Natural killer cell treated with Interleukin-12 subunit alpha and Interleukin-12 subunit beta and Interleukin-15 and Interleukin-18, amount 100 ng/mL, for 72 hours (primary cell): Measurements from ENCODE around the gene LCN2. TPM values are rescaled to one million over a fixed set of nuclear protein-coding genes. Genes with fewer than 3 reads are reported as not detected.

Source experiments
- ATAC-seq, 2 donors: fragments of 150-1000 bp; cut with Tn5 transposase in 1 of 2; sonication (Bioruptor Pico), chemical (Tn5 transposase) in 1 of 2; 2 replicates each; pipeline ENCODE4 v1.10.0; 2021
- DNase-seq: peaks from one replicate; pipeline ENCODE4 v3.0.0; 2022; ENCODE audit warnings: low spot score
- H3K27ac Mint-ChIP-seq, 2 donors: 1 replicate in 1 of 2; 2 replicates in 1 of 2; pipeline ENCODE4 v1.8.0; 2022; ENCODE audit warnings: mixed read lengths in 2 of 2, mild to moderate bottlenecking in 1 of 2, moderate library complexity in 1 of 2
- H3K27me3 Mint-ChIP-seq, 2 donors: 1 replicate in 1 of 2; 2 replicates in 1 of 2; pipeline ENCODE4 v1.8.0; 2022; ENCODE audit warnings: mixed read lengths in 2 of 2
- H3K36me3 Mint-ChIP-seq: one replicate; pipeline ENCODE4 v1.8.0; 2022; ENCODE audit warnings: mixed read lengths
- H3K4me1 Mint-ChIP-seq, 2 donors: 1 replicate in 1 of 2; 2 replicates in 1 of 2; pipeline ENCODE4 v1.8.0; 2022; ENCODE audit warnings: low read depth in 2 of 2, mixed read lengths in 2 of 2, mild to moderate bottlenecking in 1 of 2
- H3K4me3 Mint-ChIP-seq: one replicate; pipeline ENCODE4 v1.8.0; 2022; ENCODE audit warnings: mixed read lengths
- H3K9me3 Mint-ChIP-seq: 2 replicates; pipeline ENCODE4 v1.8.0; 2022; ENCODE audit warnings: mixed read lengths
- total RNA-seq, 2 donors: library from RNA; stranded (reverse); gene quantifications; one replicate each; pipeline ENCODE4 v1.2.3, GENCODE V29; 2022

LCN2 gene
- total RNA-seq, 2 donors from 2014 or later, result not detected

- no peak overlapping the region for H3K4me3 Mint-ChIP-seq
- H3K27me3 Mint-ChIP-seq, result no peaks in the 10 kb centered on the region
- H3K4me1 Mint-ChIP-seq, result peaks cover 0 to under 1% of the 10 kb centered on the region in 2 donors
- H3K9me3 Mint-ChIP-seq, result no peaks in the 10 kb centered on the region
- H3K36me3 Mint-ChIP-seq, result no peaks in the 10 kb centered on the region
- DNase-seq (no peak), ATAC-seq (no peak)
- no peak overlapping the region for H3K27ac Mint-ChIP-seq
These were observed 4.9 kb downstream of the LCN2 start for GRCh38 chr9:128153947-128154695.

GRCh38 chr9:128155736-128156500 is 6.7 kb downstream of the LCN2 start:
- peak; percentile 56 for DNase-seq
- no peaks in the 10 kb centered on the region for H3K9me3 Mint-ChIP-seq
- no peaks in the 10 kb centered on the region for H3K27me3 Mint-ChIP-seq
- peaks cover 5 to 6% of the 10 kb centered on the region in 2 donors for H3K4me1 Mint-ChIP-seq
- H3K4me3 Mint-ChIP-seq, result no peak overlapping the region
- no peaks in the 10 kb centered on the region for H3K36me3 Mint-ChIP-seq
- no peak for ATAC-seq
- H3K27ac Mint-ChIP-seq, result peak overlapping the region in 1 of 2 donors; percentile 4

GRCh38 chr9:128159522-128159783 is 10.2 kb downstream of the LCN2 start:
- no peaks in the 10 kb centered on the region for H3K9me3 Mint-ChIP-seq
- H3K4me1 Mint-ChIP-seq, result peaks cover 16 to 18% of the 10 kb centered on the region in 2 donors
- no peaks in the 10 kb centered on the region for H3K27me3 Mint-ChIP-seq
- H3K4me3 Mint-ChIP-seq, result peak overlapping the region; percentile 85
- H3K36me3 Mint-ChIP-seq, result no peaks in the 10 kb centered on the region
- ATAC-seq (peak; percentile 2 to 46), DNase-seq (no peak)
- H3K27ac Mint-ChIP-seq, result peak overlapping the region; percentile 72 to 87

GRCh38 chr9:128159784-128160602 is 10.7 kb downstream of the LCN2 start, which contains the start of gene BBLN:
BBLN (plus strand) TSS chr9:128160265; CDS start chr9:128160408, 143 bp downstream.
- H3K9me3 Mint-ChIP-seq, result no peaks in the 10 kb centered on the region
- no peaks in the 10 kb centered on the region for H3K36me3 Mint-ChIP-seq
- H3K4me3 Mint-ChIP-seq, result peak within 1 kb of the TSS; percentile 85
- H3K4me1 Mint-ChIP-seq, result peaks cover 16 to 18% of the 10 kb centered on the region in 2 donors
- ATAC-seq, result peak; percentile 93 to 97
- H3K27me3 Mint-ChIP-seq, result no peaks in the 10 kb centered on the region
- H3K27ac Mint-ChIP-seq, result peak within 1 kb of the TSS; percentile 72 to 87
- DNase-seq, result peak; percentile 94

- H3K36me3 Mint-ChIP-seq, result no peaks in the 10 kb centered on the region
- DNase-seq, result no peak
These were observed 11.3 kb downstream of the LCN2 start for GRCh38 chr9:128160603-128160987.

GRCh38 chr9:128161215-128161902 is 12.1 kb downstream of the LCN2 start:
- Mint-ChIP-seq H3K36me3 (no peaks in the 10 kb centered on the region), H3K9me3 (no peaks in the 10 kb centered on the region), H3K4me3 (peak overlapping the region; percentile 85), H3K27ac (peak overlapping the region in 1 of 2 donors; percentile 19), H3K27me3 (no peaks in the 10 kb centered on the region), H3K4me1 (peaks cover 16 to 18% of the 10 kb centered on the region in 2 donors)
- no peak for ATAC-seq
- no peak for DNase-seq

More at GRCh38 chr9:128160603-128160987, 11.3 kb downstream of the LCN2 start:
- ATAC-seq, result peak in 1 of 2 donors; percentile 41
- H3K27me3 Mint-ChIP-seq, result no peaks in the 10 kb centered on the region
- H3K4me1 Mint-ChIP-seq, result peaks cover 16 to 18% of the 10 kb centered on the region in 2 donors
- peak overlapping the region in 1 of 2 donors; percentile 19 for H3K27ac Mint-ChIP-seq
- H3K9me3 Mint-ChIP-seq, result no peaks in the 10 kb centered on the region
- H3K4me3 Mint-ChIP-seq, result peak overlapping the region; percentile 85

GRCh38 chr9:128162215-128163026 is 13.2 kb downstream of the LCN2 start:
- H3K4me3 Mint-ChIP-seq, result peak overlapping the region; percentile 85
- no peaks in the 10 kb centered on the region for H3K9me3 Mint-ChIP-seq
- ATAC-seq, result no peak

GRCh38 chr9:128163027-128163515 is 13.8 kb downstream of the LCN2 start:
- ATAC-seq (no peak), DNase-seq (no peak)
- Mint-ChIP-seq H3K4me1 (peaks cover 18 to 19% of the 10 kb centered on the region in 2 donors), H3K36me3 (no peaks in the 10 kb centered on the region), H3K9me3 (no peaks in the 10 kb centered on the region), H3K4me3 (no peak overlapping the region), H3K27me3 (no peaks in the 10 kb centered on the region), H3K27ac (peak overlapping the region; percentile 39 to 77)

More at GRCh38 chr9:128162215-128163026, 13.2 kb downstream of the LCN2 start:
- Mint-ChIP-seq H3K27me3 (no peaks in the 10 kb centered on the region), H3K36me3 (no peaks in the 10 kb centered on the region), H3K4me1 (peaks cover 18 to 19% of the 10 kb centered on the region in 2 donors), H3K27ac (peak overlapping the region; percentile 39 to 77)
- DNase-seq, result no peak

- no peak overlapping the region for H3K27ac Mint-ChIP-seq
- no peaks in the 10 kb centered on the region for H3K27me3 Mint-ChIP-seq
- peaks cover 3% of the 10 kb centered on the region for H3K36me3 Mint-ChIP-seq
- ATAC-seq (no peak), DNase-seq (no peak)
- no peak overlapping the region for H3K4me3 Mint-ChIP-seq
- peaks cover 21% of the 10 kb centered on the region in 2 donors for H3K4me1 Mint-ChIP-seq
- H3K9me3 Mint-ChIP-seq, result no peaks in the 10 kb centered on the region
These were observed 14.5 kb downstream of the LCN2 start for GRCh38 chr9:128163523-128164306.

GRCh38 chr9:128164307-128164885 is 15.1 kb downstream of the LCN2 start:
- no peak overlapping the region for H3K4me3 Mint-ChIP-seq
- no peak overlapping the region for H3K27ac Mint-ChIP-seq
- H3K27me3 Mint-ChIP-seq, result no peaks in the 10 kb centered on the region
- H3K36me3 Mint-ChIP-seq, result peaks cover 5% of the 10 kb centered on the region
- ATAC-seq (no peak), DNase-seq (no peak)
- H3K9me3 Mint-ChIP-seq, result no peaks in the 10 kb centered on the region
- peaks cover 19 to 22% of the 10 kb centered on the region in 2 donors for H3K4me1 Mint-ChIP-seq

GRCh38 chr9:128166169-128166568 is 16.9 kb downstream of the LCN2 start:
- Mint-ChIP-seq H3K27ac (no peak overlapping the region), H3K4me1 (peaks cover 14 to 19% of the 10 kb centered on the region in 2 donors), H3K9me3 (no peaks in the 10 kb centered on the region), H3K27me3 (no peaks in the 10 kb centered on the region), H3K4me3 (no peak overlapping the region), H3K36me3 (peaks cover 5% of the 10 kb centered on the region)
- no peak for ATAC-seq
- no peak for DNase-seq
